Measurements from ENCODE around the gene ZC3H12C.
"Not testable (repeated sequence)": the region's sequence is repeated elsewhere in the genome, so short reads cannot be mapped to it uniquely, and the experiment has no call there.

ZC3H12C gene

DNA sequence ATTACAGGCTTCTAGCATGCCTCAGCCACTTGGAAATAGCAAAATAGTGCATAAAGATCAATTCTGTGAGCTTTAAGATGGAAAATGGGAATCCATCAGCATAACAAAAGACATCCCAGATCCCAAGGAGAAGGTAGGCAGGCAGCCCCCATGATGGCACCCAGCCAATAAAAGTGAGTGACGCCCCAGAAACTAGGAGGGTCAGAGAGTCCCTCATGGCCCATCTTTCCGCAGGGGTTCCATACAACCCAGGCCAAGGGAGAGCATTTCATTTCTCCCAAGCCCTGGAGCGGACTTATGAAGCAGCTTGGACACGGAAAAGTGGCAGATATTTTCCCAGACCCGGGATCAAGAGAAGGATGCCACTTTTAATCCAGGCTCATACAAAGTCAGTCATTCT, 93.3 kb downstream of the ZC3H12C start:
- DNase-seq = no peak

DNA sequence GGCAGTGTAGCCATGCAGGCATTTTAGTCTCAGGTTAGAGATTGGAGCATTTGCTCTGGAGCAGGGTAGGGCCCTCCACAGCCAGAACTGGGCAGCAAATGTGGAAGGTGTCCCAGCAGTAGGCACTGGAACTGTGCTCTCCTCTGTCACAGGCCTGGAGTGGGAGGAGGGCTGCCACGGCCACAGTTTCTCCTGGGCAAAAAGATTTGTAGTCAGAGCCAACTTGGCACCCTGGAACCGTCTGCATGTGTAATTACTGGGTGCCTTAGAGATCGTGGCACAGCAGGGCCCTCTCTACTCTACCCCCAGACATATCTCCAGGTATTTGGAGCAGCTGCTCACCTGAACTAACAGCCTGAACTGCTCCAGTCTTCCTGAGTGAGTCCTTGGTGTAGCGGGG, 93.7 kb downstream of the ZC3H12C start:
- no peak for DNase-seq

DNA sequence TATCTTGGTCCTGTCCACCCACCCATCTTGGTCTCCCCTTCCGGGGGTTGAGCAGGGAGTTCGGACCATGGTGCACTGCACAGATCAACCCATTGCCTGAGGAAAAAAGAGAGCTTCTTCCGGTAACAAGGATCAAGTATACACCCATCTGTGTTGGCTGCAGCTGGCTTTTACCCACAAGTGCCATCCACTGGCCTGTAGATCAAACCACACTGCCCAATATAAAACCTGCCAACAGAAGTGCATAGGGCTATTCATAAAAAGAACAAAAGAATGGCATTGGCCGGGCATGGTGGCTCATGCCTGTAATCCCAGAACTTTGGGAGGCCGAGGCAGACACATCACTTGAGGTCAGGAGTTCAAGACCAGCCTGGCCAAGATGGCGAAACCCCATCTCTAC, 94.5 kb downstream of the ZC3H12C start:
- DNase-seq = no peak

DNA sequence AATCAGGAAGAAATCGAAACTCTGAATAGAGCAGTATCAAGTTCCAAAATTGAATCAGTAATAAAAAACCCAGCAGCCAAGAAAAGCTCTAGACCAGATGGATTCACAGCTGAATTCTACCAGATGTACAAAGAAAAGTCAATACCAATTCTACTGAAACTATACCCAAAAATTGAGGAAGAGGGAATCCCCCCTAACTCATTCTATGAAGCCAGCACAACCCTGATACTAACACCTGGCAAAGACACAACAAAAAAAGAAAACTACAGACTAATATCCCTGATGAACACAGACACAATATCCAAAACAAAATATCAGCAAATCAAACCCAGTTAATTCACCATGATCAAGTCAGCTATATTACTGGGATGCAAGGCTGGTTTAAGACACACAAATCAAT, 97.7 kb downstream of the ZC3H12C start:
- no peak for DNase-seq

DNA sequence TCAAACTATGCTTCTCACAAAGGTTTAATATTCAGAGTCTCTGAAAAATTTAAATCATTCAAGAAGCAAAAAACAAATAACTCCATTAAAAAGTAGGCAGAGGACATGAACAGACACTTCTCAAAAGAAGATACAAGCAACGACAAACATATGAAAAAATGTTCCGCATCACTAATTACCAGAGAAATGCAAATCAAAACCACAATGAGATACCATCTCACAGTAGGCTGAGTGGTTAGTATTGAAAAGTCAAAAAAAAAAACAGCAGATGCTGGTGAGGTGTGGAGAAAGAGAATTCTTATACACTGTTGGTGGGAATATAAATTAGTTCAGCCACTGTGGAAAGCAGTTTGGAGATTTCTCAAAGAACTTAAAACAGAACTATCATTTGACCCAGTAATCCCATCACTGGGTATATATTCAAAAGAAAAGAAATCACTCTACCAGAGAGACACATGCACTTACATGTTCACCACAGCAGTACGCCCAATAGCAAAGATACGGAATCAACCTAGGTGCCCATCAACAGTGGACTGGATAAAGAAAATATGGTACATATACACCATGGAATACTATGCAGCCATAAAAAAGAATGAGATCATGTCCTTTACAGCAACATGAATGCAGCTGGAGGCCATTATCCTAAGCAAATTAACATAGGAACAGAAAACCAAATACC, 99.6 kb downstream of the ZC3H12C start:
- DNase-seq = not testable (repeated sequence)

DNA sequence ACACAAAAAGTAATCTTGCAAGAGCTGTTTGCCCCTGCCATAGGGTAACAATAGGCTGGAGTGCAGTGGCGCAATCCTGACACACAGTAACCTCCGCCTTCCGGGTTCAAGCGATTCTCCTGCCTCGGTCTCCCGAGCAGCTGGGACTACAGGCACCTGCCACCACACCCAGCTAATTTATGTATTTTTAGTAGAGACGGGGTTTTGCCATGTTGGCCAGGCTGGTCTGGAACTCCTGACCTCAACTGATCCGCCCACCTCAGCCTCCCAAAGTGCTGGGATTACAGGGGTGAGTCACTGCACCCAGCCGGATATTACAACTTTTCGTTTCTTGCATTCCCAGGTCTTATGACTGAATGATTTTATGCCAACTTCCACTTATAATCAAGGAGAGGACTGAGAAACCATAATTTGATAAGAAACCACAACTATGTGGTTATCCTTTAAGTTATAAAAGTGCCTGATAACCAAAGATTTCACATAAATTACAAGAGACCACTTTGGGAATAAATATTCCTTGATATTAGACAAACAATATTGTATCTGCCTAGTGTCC, 101.1 kb downstream of the ZC3H12C start:
- not testable (repeated sequence) for DNase-seq

DNA sequence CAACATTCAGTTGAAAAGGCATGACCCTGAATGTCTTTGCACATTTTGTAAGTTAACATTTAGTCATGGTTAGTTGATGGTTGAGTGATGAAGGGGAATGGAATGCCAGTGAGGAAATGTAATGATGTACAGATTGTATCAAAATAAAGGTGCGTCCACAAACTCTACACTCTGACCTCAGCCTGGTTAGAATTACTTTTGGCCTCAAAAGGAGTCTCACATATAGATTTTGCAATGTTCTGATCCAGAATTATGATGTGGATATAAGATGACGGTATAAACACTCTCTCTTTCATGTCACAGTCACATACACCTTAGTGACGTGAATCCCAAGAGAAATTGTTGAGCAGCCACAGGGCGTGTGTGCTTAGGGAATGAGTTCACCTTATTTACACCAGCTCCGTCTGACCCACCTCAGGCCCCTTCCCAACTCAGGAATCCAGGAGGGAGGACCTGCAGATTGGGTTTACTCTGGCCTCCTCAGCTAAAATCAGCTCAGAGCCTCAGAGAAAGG, 103.1 kb downstream of the ZC3H12C start:
- DNase-seq = no peak

DNA sequence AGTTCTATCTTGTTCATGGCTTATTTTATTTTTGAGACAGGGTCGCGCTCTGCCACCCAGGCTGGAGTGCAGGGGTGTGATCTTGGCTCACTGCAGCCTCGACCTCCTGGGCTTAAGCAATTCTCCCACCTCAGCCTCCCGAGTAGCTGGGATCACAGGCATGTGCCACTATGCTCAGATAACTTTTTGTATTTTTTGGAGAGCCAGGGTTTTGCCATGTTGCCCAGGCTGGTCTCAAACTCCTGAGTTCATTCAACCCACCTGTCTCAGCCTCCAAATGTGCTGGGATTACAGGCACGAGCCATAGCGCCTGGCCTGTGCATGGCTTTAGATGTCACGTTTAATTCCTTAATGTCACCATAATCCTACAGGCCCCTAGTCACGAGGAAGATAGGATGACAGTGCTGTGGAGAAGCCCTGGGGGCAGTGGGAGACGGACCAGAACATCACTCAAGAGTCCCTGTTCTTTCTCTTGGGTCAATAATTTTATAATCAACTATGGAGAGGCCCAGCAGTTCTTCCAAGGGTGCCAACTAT, 103.8 kb downstream of the ZC3H12C start:
- no peak for DNase-seq

DNA sequence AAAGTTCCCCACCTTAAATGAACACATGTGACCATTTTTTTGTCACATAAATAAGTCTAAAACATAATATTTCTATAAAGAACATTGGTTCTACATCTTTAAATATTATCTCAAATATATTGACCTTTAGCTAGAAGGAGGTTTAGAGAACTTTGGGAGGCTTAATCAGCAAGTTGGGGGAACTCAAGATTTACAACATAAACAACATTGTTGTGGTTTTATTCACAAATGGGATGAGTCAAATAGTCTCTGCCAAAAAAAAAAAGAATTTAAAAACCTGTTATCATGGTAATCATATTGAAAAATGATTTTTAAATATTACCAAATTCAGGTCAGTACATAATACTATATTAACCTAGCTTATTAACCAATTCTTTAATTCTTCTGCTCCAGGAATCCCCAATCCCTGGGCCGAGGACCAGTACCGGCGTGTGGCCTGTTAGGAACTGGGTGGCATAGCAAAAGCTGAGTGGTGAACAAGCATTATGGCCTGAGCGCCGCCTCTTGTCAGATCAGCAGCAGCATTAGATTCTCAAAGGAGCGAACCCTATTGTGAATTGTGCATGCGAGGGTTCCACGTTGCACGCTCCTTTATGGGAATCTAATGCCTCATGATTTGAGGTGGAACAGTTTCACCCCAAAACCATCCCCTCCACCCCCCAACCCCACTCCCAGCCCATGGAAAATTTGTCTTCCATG, 105.0 kb downstream of the ZC3H12C start:
- no peak for DNase-seq

DNA sequence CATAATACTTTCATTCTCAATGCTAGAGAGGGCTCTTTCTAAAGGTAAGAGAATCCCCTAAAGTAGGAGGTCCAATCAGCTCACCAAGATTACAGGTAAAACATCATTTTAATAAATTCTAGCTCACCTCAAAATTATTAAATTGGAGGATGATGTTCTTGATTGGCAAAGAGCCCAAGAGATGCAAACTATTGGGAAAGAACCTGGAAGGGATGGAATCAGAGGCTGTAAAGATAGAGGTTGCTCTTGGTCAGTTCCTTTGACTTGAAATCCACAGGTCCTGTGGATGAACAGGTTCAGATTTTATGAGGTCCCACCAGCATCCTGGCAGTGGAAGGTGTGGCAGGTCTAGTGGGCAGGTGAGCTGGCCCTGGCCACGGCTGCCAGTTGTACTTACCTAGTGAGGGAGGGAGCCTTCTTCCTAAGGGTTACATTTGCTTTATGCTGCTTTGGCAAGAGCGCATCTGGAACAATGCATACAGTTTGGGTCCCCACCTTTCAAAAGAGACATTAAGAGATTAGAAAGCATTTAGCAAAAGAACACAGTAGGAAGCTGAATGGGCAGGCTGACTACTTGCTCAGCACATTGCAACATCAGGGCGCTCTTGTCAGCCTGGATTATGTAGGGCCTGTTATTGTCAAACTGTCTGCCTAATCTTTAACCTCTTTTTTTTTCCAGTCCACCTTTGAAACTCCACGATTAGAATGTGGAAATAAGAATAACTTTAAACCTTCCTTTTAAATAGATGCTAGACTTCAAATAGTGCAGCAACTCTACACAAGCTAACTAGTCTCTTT, 106.2 kb downstream of the ZC3H12C start:
- no peak for DNase-seq

DNA sequence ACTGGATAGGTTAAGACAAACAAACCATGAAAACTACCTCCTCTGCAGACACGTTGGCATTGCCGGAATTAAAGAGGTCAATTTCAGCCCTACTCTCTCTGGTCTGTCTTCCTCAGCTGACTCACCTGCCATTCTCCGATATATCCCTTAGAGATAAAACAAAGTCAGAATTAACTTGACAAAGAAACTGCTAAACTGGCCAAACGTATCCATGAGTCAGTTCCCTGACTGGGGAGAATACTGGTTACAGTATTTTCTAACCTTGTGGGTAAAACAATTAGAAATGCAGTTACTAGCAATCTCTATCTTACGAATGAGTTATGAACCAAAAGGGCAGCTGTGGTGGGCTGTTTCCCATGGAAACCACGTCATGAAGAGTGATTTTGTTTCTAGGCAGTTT, 107.0 kb downstream of the ZC3H12C start:
- DNase-seq = no peak

DNA sequence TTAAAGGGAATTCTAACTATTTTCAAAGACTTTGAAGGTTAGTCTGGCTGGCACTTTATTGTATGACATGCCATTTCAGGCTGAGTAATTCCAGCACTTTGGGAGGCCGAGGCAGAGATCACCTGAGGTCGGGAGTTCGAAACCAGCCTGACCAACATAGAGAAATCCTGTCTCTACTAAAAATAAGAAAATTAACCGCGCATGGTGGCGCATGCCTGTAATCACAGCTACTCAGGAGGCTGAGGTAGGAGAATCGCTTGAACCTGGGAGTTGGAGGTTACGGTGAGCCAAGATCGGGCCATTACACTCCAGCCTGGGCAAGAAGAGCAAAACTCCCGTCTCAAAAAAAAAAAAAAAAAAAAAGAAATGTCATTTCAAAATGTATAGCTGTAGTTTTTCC, 107.6 kb downstream of the ZC3H12C start:
- DNase-seq = no peak

DNA sequence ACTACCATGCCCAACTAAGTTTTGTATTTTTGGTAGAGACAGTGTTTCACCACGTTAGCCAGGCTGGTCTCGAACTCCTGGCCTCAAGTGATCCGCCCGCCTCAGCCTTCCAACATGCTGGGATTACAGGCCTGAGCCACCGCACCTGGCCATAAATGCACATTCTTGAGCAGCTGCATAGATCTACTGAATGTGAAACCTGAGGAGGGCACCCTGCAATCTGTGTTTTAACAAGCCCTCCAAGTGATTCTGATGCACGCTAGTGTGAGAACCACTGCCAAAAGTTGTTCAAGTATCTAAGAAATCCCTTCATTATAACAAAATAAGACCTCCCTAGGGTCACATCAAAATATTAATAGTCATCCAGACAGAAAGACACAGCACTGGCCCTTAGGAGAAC, 113.9 kb downstream of the ZC3H12C start:
- no peak for DNase-seq

DNA sequence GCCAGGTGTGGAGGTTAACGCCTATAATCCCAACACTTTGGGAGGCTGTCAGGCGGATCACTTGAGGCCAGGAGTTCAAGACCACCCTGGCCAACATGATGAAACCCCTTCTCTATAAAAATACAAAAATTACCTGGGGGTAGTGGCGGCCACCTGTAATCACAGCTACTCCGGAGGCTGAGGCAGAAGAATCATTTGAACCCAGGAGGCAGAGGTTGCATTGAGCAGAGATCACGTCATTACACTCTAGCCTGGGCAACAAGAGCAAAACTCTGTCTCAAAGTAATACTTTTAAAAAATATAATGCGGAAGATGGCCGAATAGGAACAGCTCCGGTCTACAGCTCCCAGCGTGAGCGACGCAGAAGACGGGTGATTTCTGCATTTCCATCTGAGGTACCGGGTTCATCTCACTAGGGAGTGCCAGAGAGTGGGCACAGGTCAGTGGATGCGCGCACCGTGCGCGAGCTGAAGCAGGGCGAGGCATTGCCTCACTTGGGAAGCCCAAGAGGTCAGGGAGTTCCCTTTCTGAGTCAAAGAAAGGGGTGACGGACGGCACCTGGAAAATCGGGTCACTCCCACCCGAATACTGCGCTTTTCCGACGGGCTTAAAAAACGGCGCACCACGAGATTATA, 115.6 kb downstream of the ZC3H12C start:
- not testable (repeated sequence) for DNase-seq

DNA sequence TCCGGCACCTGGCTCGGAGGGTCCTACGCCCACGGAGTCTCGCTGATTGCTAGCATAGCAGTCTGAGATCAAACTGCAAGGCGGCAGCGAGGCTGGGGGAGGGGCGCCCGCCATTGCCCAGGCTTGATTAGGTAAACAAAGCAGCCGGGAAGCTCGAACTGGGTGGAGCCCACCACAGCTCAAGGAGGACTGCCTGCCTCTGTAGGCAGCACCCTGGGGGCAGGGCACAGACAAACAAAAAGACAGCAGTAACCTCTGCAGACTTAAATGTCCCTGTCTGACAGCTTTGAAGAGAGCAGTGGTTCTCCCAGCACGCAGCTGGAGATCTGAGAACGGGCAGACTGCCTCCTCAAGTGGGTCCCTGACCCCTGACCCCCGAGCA, 116.1 kb downstream of the ZC3H12C start:
- not testable (repeated sequence) for DNase-seq

DNA sequence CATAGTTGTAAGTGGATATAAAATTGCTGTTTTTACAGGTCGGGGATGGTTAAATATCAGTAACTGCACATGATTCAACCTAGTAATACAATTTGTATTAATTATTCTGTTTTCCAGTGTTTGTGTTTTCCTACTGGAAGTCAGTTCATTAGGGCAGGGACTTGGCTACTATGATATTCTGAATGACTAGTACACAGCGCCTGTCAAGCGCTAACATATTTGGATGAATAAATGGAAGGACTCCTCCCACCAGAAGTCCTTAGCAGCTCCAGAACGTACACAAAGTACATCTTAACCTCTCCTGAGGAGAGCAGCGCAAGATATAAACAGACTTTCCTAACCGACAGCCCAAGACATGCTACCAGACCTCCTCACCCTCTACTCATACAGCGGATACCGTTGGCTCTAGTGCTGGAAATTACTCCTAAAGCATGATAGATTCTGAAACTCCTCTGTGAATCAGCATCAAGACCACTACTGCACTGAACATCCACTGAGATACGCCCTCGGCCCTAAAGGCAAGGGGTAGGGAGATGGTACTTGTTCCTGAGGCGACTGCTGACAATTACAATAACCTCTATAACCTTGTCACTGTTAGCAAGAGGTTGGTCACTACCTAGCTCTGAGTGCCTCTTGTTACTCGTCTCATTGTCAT, 124.2 kb downstream of the ZC3H12C start:
- no peak for DNase-seq

DNA sequence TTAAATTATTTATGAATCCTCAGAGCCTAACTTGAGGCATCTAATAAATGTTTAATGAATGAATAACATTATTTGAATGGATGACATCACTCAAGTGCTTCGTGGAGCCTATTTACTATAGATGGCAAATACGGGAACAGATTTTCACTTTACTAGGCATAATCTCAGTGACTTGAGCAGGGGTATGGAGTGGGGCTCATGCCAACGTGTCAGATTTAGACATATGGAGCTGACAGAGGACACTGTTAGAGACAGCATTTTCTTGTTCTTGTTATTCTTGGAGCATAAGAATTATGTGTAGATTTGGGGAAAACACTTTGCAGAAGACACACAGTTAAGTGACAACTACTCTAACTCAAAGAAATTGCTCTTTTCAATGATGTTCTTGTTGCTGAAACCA, 124.7 kb downstream of the ZC3H12C start:
- DNase-seq = no peak

DNA sequence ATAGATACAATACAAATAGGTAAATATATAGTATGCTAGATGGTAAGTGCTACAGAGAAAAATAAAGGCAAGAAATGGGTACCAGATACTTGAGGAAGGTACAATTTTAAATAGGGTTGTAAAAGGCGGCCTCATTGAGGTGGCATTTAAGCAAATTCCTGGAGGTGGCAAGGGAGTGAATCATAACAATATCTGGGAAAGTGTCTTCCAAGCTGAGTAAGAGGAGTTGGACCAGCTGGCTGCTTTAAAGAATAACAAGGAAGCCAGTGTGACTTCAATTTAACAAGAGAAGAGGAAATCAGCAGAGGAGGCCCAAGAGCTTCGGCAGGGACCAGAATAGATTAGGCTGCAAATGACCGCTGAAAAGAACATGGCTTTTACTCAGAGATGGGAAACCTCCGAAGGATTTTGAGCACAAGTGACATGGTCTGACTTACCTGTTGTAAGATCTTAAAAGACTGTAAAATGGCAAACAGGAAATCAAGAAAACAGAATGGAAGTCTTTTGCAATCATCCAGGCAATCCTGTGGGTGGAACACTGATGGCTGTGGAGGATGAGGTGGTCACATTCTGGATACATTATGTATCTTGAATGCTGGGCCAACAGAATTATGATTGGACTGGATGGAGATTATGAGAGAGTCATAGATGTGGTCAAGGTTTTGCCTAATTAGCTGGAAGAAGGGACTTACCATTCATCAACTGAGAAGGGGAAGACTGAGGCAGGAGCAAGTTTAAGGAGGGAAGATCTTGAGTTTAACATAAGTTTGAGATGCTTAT, 126.0 kb downstream of the ZC3H12C start:
- no peak for DNase-seq
